Activated naive CD4-positive, alpha-beta T cell treated with anti-CD3 and anti-CD28 coated beads, Interleukin-2, amount 50 U/mL, for 72 hours (primary cell): ENCODE data around the gene ARHGAP12. TPM values are rescaled to one million over a fixed set of nuclear protein-coding genes. Genes with fewer than 3 reads are reported as not detected.
A peak's percentile ranks its signal among the peaks of the same experiment; 100 is the strongest.

Experiments used
- ATAC-seq, 2 donors: fragments of 150-1000 bp; cut with Tn5 transposase; 2 replicates each; pipeline ENCODE4 v1.10.0; 2021; ENCODE audit warnings: mild to moderate bottlenecking in 2 of 2, moderate library complexity in 2 of 2
- DNase-seq, 2 donors: peaks; one replicate each; pipeline ENCODE4 v3.0.0; 2021 to 2022; ENCODE audit warnings: low spot score in 2 of 2
- H3K27ac Mint-ChIP-seq, 2 donors: one replicate each; pipeline ENCODE4 v1.8.0; 2022; ENCODE audit warnings: mild to moderate bottlenecking in 2 of 2, mixed read lengths in 2 of 2
- H3K36me3 Mint-ChIP-seq, 2 donors: one replicate each; pipeline ENCODE4 v1.8.0; 2022; ENCODE audit warnings: mixed read lengths in 2 of 2
- H3K9me3 Mint-ChIP-seq, 2 donors: one replicate each; pipeline ENCODE4 v1.8.0; 2022; ENCODE audit warnings: mixed read lengths in 2 of 2
- total RNA-seq, 2 donors: library from RNA; stranded (reverse); gene quantifications; one replicate each; pipeline ENCODE4 v1.2.3, GENCODE V29; 2022

Gene ARHGAP12
- total RNA-seq, 2 donors from 2014 or later: 4.8 to 6.4 TPM

DNA sequence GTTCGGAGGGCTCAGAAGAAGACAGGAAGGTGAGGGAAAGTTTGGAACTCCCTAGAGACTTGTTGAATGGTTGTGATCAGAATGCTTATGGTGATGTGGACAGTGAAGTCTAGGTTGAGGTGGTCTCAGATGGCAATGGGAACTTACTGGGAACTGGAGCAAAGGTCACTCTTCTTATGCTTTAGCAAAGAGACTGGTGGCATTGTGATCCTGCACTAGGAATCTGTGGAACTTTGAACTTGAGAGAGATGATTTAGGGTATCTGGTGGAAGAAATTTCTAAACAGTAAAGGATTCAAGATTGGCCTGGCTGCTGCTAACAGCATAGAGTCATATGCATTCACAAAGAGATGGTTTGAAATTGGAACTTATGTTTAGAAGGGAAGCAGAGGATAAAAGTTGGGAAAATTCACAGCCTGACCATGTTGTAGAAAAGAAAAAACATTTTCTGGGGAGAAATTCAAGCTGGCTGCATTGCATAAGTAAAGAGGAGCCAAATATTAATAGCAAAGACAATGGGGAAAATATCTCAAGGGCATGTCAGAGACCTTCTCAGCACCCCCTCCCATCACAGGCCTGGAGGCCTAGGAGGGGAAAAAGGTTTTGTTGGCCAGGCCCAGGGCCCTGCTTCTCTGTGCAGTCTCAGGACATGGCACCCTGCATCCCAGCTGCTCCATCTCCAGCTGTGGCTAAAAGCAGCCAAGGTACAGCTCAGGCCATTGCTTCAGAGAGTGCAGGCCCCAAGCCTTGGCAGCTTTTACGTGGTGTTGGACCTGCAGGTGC is 26.0 kb upstream of the ARHGAP12 start:
- DNase-seq: no peak

DNA sequence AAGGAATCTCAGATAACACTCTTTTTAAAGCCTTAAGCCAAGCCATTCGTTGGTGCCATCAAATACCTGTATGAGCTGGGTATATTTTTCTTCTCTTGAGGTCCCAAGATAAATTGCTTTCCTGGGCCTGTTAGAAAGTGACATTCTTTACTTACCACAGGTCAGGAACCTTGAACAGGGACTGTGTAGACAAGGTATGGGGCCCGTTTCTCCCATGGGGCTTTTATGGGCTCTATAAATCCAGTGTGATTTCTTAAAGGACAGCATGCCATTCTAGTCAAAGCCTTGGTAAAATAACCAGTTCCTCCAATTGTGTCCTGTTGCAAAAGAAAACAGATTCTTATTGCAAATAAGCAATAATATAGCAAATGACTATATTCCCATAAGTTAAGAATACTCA is 24.8 kb upstream of the ARHGAP12 start:
- peaks cover 5 to 24% of the 10 kb centered on the region in 2 donors for H3K9me3 Mint-ChIP-seq
- ATAC-seq: no peak

More for the DNA sequence above, 26.0 kb upstream of the ARHGAP12 start:
- no peak overlapping the region for H3K27ac Mint-ChIP-seq
- peaks cover 5 to 24% of the 10 kb centered on the region in 2 donors for H3K9me3 Mint-ChIP-seq
- H3K36me3 Mint-ChIP-seq: peaks cover 9 to 24% of the 10 kb centered on the region in 2 donors
- ATAC-seq: no peak

DNA sequence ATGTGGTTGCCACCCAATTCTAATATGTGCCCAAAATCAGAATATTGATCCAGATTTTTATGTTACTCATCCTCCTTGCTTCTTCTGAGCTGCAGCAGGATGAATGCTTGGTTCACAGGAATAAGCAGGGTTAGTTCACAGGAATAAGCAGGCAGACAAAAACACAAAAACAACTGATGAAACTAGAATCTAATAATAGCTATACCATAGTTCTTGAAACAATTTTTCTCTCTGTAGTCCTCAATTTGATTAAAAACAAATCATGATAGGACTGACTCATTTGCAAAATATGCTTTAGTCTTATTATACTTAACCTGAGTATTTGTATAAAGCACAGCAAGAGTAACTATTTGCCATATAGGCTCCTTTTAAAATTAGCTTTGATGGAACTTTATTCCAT is 24.4 kb upstream of the ARHGAP12 start:
- Mint-ChIP-seq H3K27ac (no peak overlapping the region), H3K36me3 (peaks cover 9 to 24% of the 10 kb centered on the region in 2 donors), H3K9me3 (peaks cover 5 to 24% of the 10 kb centered on the region in 2 donors)
- no peak for ATAC-seq
- DNase-seq: no peak

More for the DNA sequence above, 24.8 kb upstream of the ARHGAP12 start:
- Mint-ChIP-seq H3K36me3 (peaks cover 9 to 24% of the 10 kb centered on the region in 2 donors), H3K27ac (no peak overlapping the region)
- no peak for DNase-seq

DNA sequence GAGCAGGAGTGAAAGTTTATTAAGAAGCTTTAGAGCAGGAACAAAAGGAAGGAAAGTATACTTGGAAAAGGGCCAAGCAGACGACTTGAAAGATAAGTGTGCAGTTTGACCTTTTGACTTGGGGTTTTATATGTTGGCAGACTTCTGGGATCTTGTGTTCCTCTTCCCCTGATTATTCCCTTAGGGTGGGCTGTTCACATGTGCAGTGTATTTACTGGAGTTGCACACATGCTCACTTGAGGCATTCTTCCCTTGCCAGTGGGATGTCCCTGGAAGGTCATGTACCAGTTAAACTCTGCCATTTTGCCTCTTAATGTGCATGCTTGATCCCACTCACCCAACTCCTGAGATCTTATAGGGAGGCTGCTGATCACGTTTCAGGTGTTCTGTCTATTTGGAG is 23.4 kb upstream of the ARHGAP12 start:
- peaks cover 5 to 24% of the 10 kb centered on the region in 2 donors for H3K9me3 Mint-ChIP-seq
- ATAC-seq: no peak

DNA sequence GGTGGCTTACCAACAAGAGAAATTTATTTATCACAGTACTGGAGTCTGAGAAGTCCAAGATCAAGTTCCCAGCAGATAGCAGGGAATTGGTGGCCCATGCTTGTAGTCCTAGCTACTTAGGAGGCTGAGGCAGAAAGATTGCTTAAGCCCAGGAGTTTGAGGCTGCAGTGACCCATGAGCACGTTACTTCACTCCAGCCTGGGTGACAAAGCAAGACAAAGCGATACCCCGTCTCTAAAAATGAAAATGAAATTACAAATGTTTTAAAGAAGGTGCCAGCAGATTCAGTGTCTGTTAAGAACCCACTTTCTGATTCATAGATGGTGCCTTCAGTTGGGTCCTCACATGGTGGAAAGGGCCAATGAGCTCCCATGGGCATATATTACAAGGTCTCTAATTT is 20.6 kb upstream of the ARHGAP12 start:
- peaks cover under 1 to 14% of the 10 kb centered on the region in 2 donors for H3K9me3 Mint-ChIP-seq
- peaks cover 4 to 6% of the 10 kb centered on the region in 2 donors for H3K36me3 Mint-ChIP-seq
- no peak for DNase-seq
- H3K27ac Mint-ChIP-seq: no peak overlapping the region
- ATAC-seq: no peak

More for the DNA sequence above, 23.4 kb upstream of the ARHGAP12 start:
- Mint-ChIP-seq H3K27ac (no peak overlapping the region), H3K36me3 (peaks cover 9 to 24% of the 10 kb centered on the region in 2 donors)
- DNase-seq: no peak

DNA sequence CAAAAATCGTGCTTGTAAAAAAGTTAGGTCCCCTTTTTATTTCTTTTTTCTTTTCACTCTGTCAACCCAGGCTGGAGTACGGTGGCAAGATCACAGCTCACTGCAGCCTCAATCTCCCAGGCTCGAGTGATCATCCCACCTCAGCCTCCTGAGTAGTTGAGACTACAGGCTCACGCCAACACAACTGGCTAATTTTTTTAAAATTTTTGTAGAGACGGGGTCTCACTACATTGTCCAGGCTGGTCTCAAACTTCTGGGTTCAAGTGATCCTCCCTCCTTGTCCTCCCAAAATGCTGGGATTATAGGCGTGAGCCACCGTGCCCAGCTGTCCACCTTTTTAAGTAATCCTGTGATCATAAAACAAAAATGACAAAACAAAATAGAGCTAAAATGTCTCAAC is 19.4 kb upstream of the ARHGAP12 start:
- ATAC-seq (no peak), DNase-seq (no peak)
- Mint-ChIP-seq H3K36me3 (no peaks in the 10 kb centered on the region), H3K9me3 (peaks cover 0 to 8% of the 10 kb centered on the region in 2 donors), H3K27ac (no peak overlapping the region)

DNA sequence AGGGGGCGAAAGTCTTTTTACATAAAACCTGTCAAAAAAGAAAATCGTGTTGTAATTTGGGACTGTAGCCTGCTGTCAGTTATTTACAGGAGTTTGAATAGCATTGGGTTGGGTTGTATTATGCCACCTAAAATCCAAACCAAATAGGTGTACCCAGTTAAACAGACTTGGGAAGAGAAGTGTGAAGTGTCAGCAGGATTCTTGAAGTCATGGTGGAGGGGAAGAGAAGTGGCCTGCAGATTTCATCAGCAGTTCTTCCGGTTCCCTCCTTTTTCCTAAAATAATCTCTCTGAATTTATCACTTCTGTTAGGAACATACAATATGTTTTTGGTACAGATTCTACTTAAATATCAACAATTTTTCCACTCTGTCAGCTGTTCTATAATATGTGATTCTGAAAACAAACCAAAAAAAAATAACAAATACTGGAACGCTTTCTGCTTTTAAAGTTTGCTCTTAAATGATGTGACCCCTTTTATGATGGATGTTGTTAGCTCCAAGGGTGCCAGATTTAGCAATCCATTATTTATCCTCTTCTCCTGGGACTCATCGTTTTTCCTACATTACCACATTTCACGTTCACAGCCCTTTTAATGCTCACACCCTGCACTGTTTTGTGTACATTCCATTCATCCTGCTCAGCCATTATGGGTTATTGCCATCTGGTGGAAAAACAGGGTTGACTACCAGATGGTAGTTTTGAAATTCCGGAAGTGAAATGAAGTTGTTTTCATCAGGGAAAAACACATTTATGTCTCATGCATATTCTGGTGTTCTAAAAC is 18.7 kb upstream of the ARHGAP12 start:
- Mint-ChIP-seq H3K9me3 (peaks cover 0 to 6% of the 10 kb centered on the region in 2 donors), H3K27ac (no peak overlapping the region), H3K36me3 (no peaks in the 10 kb centered on the region)
- no peak for ATAC-seq
- DNase-seq: no peak

DNA sequence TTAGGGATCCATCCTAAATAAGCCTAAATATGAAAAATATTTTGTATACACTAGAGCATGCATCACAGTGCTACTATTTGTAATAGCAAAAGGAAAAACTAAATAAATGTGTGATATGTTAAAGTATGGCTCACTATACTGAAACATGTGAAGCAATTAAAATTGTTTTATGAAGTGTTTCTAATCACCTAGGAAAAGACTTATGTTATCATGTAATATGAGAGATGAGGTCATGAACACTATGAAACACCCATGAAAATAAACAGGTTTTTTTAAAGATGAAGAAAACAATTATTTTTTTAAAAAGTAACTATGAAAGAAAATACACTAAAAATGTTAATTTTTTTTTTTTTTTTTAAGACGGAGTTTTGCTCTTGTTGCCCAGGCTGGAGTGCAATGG is 16.8 kb upstream of the ARHGAP12 start:
- H3K36me3 Mint-ChIP-seq: no peaks in the 10 kb centered on the region
- ATAC-seq: no peak
- no peak for DNase-seq
- no peak overlapping the region for H3K27ac Mint-ChIP-seq
- no peaks in the 10 kb centered on the region for H3K9me3 Mint-ChIP-seq

DNA sequence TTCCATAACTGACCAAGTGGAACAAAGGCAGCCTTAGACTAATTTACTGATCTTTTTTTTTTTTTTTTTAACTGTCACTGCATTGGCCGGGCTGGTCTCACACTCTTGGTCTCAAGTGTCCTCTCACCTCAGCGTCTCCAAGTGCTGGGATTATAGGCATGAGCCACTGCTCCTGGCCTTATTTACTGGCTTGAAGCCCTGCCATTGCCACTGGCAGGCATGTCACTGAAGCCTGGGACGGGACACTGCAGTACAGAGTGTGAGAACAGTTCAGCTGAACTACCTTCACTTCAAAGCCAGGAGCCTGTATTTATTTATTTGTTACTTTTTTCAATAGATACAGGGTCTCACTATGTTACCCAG is 15.4 kb upstream of the ARHGAP12 start:
- no peak for ATAC-seq

DNA sequence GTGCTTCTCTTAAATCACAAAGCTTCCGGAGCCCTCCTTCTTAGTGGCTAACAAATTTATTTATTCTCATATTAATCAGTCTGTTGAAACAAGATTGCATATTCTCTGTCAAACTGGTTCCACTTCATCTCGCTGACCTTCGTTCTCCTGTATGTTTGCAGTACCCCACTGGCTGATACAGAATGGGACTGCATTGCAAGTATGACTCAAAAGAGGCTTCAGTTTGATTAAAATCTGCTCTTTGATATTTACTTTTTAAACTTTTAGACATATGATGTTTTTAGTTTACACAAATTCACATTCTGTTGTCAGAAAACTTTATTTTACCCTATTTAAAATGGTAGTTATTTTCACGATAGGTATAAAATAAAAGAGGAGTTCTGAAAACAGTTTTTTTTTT is 14.3 kb upstream of the ARHGAP12 start:
- no peak for ATAC-seq

More for the DNA sequence above, 15.4 kb upstream of the ARHGAP12 start:
- Mint-ChIP-seq H3K9me3 (no peaks in the 10 kb centered on the region), H3K27ac (no peak overlapping the region), H3K36me3 (no peaks in the 10 kb centered on the region)
- DNase-seq: no peak

DNA sequence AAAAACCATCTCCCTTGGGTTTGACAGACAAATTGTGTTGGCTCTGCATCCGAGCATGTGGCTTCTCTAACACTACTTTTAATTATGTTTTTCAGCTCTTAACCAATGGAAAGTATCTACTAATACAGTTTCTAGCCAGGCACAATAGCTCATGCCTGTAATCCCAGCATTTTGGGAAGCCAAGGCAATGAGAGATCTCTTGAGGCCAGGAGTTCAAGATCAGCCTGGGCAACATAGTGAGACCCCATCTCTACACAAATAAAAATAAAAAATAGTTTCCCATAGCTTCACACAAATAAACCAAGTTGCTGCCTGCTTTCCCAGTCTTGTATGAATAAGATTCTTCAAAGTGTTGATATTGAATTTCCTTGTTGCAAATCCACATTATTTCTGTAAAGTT is 13.8 kb upstream of the ARHGAP12 start:
- ATAC-seq: no peak
- no peak overlapping the region for H3K27ac Mint-ChIP-seq
- no peaks in the 10 kb centered on the region for H3K9me3 Mint-ChIP-seq
- DNase-seq: no peak
- H3K36me3 Mint-ChIP-seq: no peaks in the 10 kb centered on the region

More for the DNA sequence above, 14.3 kb upstream of the ARHGAP12 start:
- H3K27ac Mint-ChIP-seq: no peak overlapping the region
- no peaks in the 10 kb centered on the region for H3K36me3 Mint-ChIP-seq
- no peak for DNase-seq
- no peaks in the 10 kb centered on the region for H3K9me3 Mint-ChIP-seq

DNA sequence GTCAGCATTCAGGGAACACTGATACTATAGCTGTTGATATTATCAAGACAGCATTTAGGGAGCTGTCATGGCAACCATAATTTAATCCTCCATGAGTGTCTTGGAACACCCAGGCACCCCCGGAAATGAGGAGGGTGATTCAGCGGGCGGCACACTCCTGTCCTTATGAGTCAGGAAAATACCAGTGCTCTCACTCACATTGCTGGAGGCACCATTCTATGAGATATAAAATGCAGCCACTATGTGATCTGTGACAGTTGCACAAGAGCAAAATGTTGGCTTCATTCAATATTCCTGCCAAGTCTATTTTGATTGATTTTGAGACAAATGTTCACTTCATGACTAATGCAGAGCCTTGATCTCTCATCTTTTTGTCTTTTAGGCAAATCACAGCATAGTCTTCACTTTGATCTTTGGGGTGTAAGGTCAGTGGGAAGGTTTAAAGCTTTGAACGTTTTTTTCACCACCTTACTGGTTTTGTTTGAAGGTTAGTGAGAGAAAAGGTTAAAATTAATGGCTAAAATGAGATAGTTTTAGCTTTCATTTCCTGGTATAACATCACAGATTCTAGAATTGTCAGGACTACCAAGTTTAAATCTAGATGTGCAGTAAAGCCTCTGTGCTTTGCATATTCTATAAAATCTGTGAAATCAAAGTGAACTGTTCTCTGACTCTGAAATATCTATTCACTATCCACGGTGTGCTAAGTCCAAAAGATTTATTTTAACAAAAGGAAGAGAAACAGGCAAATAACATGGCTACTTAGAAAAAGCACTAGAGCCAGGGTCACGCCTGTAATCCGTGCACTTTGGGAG is 12.4 kb upstream of the ARHGAP12 start:
- H3K27ac Mint-ChIP-seq: peak overlapping the region in 1 of 2 donors; percentile 57
- H3K9me3 Mint-ChIP-seq: no peaks in the 10 kb centered on the region
- H3K36me3 Mint-ChIP-seq: no peaks in the 10 kb centered on the region
- DNase-seq (no peak), ATAC-seq (peak; percentile 53 to 81)

DNA sequence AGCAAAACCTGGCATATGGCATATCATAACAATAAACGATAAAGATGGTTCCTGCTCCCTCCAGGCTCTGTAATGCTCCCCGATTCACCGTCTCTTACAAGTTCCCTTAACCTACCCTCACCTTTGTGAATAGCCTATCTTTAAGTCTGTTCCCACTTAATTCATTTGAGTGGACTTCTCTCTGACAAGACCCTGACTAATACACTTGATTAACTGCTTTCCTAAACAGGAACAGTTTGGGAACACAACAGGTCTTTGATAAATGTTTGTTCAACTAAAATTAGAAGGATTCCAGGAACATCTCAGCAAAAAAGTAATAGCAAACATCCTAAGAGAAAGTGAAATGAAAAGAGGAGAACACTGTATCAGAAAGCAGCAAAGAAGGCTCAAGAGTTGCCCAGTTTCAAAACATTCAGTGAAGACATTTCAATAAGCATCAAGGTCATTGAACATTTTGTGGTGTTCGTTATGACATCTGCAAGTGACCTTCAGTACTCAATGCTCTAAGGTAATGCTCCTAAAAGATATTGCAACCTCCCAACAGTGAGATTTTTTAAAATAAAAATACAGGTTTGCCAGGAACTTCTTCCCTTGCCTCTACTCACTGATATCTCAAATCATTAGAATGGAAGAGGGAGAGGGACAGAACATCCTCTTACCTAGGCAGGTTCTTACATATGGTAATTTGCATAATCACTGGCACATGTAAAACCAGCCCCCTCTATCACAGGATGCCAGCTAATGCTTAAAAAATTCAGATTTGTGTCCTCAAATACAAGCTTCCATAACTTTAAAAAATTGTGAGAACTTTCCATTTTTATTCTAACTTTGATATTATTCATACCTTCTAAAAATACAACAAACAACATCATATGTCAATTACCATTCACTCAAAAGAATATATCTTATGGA is 11.4 kb upstream of the ARHGAP12 start:
- H3K36me3 Mint-ChIP-seq: no peaks in the 10 kb centered on the region
- H3K27ac Mint-ChIP-seq: no peak overlapping the region
- no peak for ATAC-seq
- no peak for DNase-seq
- no peaks in the 10 kb centered on the region for H3K9me3 Mint-ChIP-seq

DNA sequence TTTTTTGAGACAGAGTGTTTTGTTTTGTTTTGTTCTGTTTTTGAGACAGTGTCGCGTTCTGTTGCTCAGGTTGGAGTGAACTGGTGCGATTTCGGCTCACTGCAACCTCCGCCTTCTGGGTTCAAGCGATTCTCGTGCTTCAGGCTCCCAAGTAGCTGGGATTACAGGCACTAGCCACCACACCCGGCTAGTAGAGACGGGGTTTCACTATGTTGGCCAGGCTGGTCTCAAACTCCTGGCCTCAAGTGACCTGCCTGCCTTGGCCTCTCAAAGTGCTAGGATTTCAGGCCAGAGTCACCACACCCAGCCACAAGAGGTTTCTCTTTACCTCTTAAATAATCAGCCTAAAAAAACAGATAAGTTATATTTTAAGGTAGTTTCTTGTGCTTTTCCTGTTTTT is 8.7 kb upstream of the ARHGAP12 start:
- DNase-seq: no peak
- no peaks in the 10 kb centered on the region for H3K9me3 Mint-ChIP-seq
- H3K27ac Mint-ChIP-seq: no peak overlapping the region
- no peak for ATAC-seq
- H3K36me3 Mint-ChIP-seq: no peaks in the 10 kb centered on the region

DNA sequence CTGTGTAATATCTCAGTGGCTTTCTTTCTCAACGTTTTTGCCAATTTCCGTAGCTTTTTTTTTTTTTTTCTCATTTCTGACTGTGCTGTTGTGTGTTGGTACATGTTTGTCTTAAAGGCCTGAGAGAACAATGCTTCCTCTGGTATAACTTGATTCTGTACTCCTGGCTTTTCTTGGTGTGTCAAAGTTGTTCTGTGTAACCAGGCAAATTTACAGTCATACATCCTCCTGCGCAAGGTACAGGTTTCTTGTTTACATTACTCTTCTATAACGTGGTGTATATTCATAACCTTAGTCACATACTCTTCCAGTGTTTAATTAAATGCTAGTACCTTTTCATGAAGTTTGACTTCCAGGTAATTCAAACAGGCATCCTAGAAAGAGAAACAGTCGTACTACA is 8.3 kb upstream of the ARHGAP12 start:
- Mint-ChIP-seq H3K9me3 (no peaks in the 10 kb centered on the region), H3K36me3 (no peaks in the 10 kb centered on the region), H3K27ac (no peak overlapping the region)
- ATAC-seq: no peak
- no peak for DNase-seq

DNA sequence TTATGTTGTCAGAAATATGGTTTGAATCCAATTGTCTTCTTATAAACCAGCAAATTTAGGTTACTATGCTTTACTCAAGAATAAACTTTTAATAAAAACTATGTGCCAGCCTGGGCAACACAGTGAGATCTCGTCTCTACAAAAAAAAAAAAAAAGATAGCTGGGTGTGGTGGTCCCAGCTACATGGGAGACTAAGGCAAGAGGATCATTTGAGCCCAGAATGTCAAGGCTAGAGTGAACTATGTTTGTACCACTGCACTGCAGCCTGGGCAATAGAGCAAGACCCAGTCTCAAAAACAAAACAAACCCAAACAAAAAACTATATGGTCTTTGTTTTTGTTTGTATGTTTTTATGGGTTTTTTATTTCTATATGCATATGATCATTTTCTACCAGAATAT is 7.5 kb upstream of the ARHGAP12 start:
- ATAC-seq: no peak
- H3K9me3 Mint-ChIP-seq: no peaks in the 10 kb centered on the region
- H3K27ac Mint-ChIP-seq: no peak overlapping the region
- DNase-seq: no peak
- H3K36me3 Mint-ChIP-seq: no peaks in the 10 kb centered on the region
